Measurements from ENCODE around the gene CLIC3.

CLIC3 gene

GRCh38 chr9:136980669-136981478 is 15.5 kb downstream of the CLIC3 start:
- no peaks in the 10 kb centered on the region for H3K36me3 ChIP-seq (ENCODE audit: control insufficient read depth in 1 of 2, insufficient read depth in 2 of 2, low read length in 2 of 2)
- H3K27ac ChIP-seq (ENCODE audit: low read depth, low read length): no peak overlapping the region
- H3K27me3 ChIP-seq (ENCODE audit: control insufficient read depth in 1 of 2, insufficient read depth in 2 of 2, low read length in 2 of 2): peaks cover 18 to 31% of the 10 kb centered on the region in 2 donors
- H3K9me3 ChIP-seq (ENCODE audit: control insufficient read depth in 1 of 2, low read length in 2 of 2): no peaks in the 10 kb centered on the region
- H3K4me3 ChIP-seq (ENCODE audit: low read depth in 1 of 2, low read length in 2 of 2): no peak overlapping the region
- peaks cover 0 to 11% of the 10 kb centered on the region in 2 donors for H3K4me1 ChIP-seq (ENCODE audit: control insufficient read depth in 1 of 2, insufficient read depth in 2 of 2, low read length in 2 of 2)
- no peak overlapping the region for H3K9ac ChIP-seq (ENCODE audit: low read depth in 1 of 2, low read length in 2 of 2)

- Histone ChIP-seq H3K27ac (ENCODE audit: low read depth, low read length) (no peak overlapping the region), H3K9ac (ENCODE audit: low read depth in 1 of 2, low read length in 2 of 2) (no peak overlapping the region), H3K9me3 (ENCODE audit: control insufficient read depth in 1 of 2, low read length in 2 of 2) (no peaks in the 10 kb centered on the region), H3K4me3 (ENCODE audit: low read depth in 1 of 2, low read length in 2 of 2) (no peak overlapping the region), H3K4me1 (ENCODE audit: control insufficient read depth in 1 of 2, insufficient read depth in 2 of 2, low read length in 2 of 2) (peaks cover 0 to 13% of the 10 kb centered on the region in 2 donors), H3K27me3 (ENCODE audit: control insufficient read depth in 1 of 2, insufficient read depth in 2 of 2, low read length in 2 of 2) (peaks cover 15 to 31% of the 10 kb centered on the region in 2 donors), H3K36me3 (ENCODE audit: control insufficient read depth in 1 of 2, insufficient read depth in 2 of 2, low read length in 2 of 2) (no peaks in the 10 kb centered on the region)
These were observed 16.4 kb downstream of the CLIC3 start for GRCh38 chr9:136979769-136980587.

- Histone ChIP-seq H3K27me3 (ENCODE audit: control insufficient read depth in 1 of 2, insufficient read depth in 2 of 2, low read length in 2 of 2) (peaks cover 6 to 21% of the 10 kb centered on the region in 2 donors), H3K4me1 (ENCODE audit: control insufficient read depth in 1 of 2, insufficient read depth in 2 of 2, low read length in 2 of 2) (peaks cover 0 to 13% of the 10 kb centered on the region in 2 donors), H3K4me3 (ENCODE audit: low read depth in 1 of 2, low read length in 2 of 2) (no peak overlapping the region), H3K9me3 (ENCODE audit: control insufficient read depth in 1 of 2, low read length in 2 of 2) (no peaks in the 10 kb centered on the region), H3K9ac (ENCODE audit: low read depth in 1 of 2, low read length in 2 of 2) (no peak overlapping the region), H3K36me3 (ENCODE audit: control insufficient read depth in 1 of 2, insufficient read depth in 2 of 2, low read length in 2 of 2) (no peaks in the 10 kb centered on the region), H3K27ac (ENCODE audit: low read depth, low read length) (no peak overlapping the region)
These were observed 17.4 kb downstream of the CLIC3 start for GRCh38 chr9:136978865-136979544.

- no peak overlapping the region for H3K27ac ChIP-seq (ENCODE audit: low read depth, low read length)
These were observed 18.1 kb downstream of the CLIC3 start for GRCh38 chr9:136978073-136978864.

GRCh38 chr9:136977649-136978072 is 18.7 kb downstream of the CLIC3 start:
- H3K9me3 ChIP-seq (ENCODE audit: control insufficient read depth in 1 of 2, low read length in 2 of 2): no peaks in the 10 kb centered on the region
- H3K9ac ChIP-seq (ENCODE audit: low read depth in 1 of 2, low read length in 2 of 2): no peak overlapping the region
- H3K4me3 ChIP-seq (ENCODE audit: low read depth in 1 of 2, low read length in 2 of 2): peak overlapping the region; percentile 40 to 45
- H3K36me3 ChIP-seq (ENCODE audit: control insufficient read depth in 1 of 2, insufficient read depth in 2 of 2, low read length in 2 of 2): no peaks in the 10 kb centered on the region
- peaks cover 0 to 13% of the 10 kb centered on the region in 2 donors for H3K4me1 ChIP-seq (ENCODE audit: control insufficient read depth in 1 of 2, insufficient read depth in 2 of 2, low read length in 2 of 2)
- no peak overlapping the region for H3K27ac ChIP-seq (ENCODE audit: low read depth, low read length)
- H3K27me3 ChIP-seq (ENCODE audit: control insufficient read depth in 1 of 2, insufficient read depth in 2 of 2, low read length in 2 of 2): peaks cover 0 to 16% of the 10 kb centered on the region in 2 donors

More at GRCh38 chr9:136978073-136978864, 18.1 kb downstream of the CLIC3 start:
- no peak overlapping the region for H3K9ac ChIP-seq (ENCODE audit: low read depth in 1 of 2, low read length in 2 of 2)
- peak overlapping the region; percentile 40 to 45 for H3K4me3 ChIP-seq (ENCODE audit: low read depth in 1 of 2, low read length in 2 of 2)
- peaks cover 0 to 13% of the 10 kb centered on the region in 2 donors for H3K4me1 ChIP-seq (ENCODE audit: control insufficient read depth in 1 of 2, insufficient read depth in 2 of 2, low read length in 2 of 2)
- H3K27me3 ChIP-seq (ENCODE audit: control insufficient read depth in 1 of 2, insufficient read depth in 2 of 2, low read length in 2 of 2): peaks cover 1 to 16% of the 10 kb centered on the region in 2 donors
- no peaks in the 10 kb centered on the region for H3K36me3 ChIP-seq (ENCODE audit: control insufficient read depth in 1 of 2, insufficient read depth in 2 of 2, low read length in 2 of 2)
- H3K9me3 ChIP-seq (ENCODE audit: control insufficient read depth in 1 of 2, low read length in 2 of 2): no peaks in the 10 kb centered on the region

- Histone ChIP-seq H3K36me3 (ENCODE audit: control insufficient read depth in 1 of 2, insufficient read depth in 2 of 2, low read length in 2 of 2) (no peaks in the 10 kb centered on the region), H3K4me3 (ENCODE audit: low read depth in 1 of 2, low read length in 2 of 2) (peak within 1 kb of the TSS; percentile 40 to 45), H3K4me1 (ENCODE audit: control insufficient read depth in 1 of 2, insufficient read depth in 2 of 2, low read length in 2 of 2) (peaks cover 0 to 13% of the 10 kb centered on the region in 2 donors), H3K9me3 (ENCODE audit: control insufficient read depth in 1 of 2, low read length in 2 of 2) (no peaks in the 10 kb centered on the region), H3K27me3 (ENCODE audit: control insufficient read depth in 1 of 2, insufficient read depth in 2 of 2, low read length in 2 of 2) (peaks cover 0 to 16% of the 10 kb centered on the region in 2 donors), H3K9ac (ENCODE audit: low read depth in 1 of 2, low read length in 2 of 2) (no peak within 1 kb of the TSS), H3K27ac (ENCODE audit: low read depth, low read length) (no peak within 1 kb of the TSS)
These were observed 19.1 kb downstream of the CLIC3 start, which contains the start of gene PTGDS for GRCh38 chr9:136977223-136977622. PTGDS (plus strand) TSS chr9:136977504; CDS start chr9:136977579, 75 bp downstream.

GRCh38 chr9:136975644-136976043 is 20.7 kb downstream of the CLIC3 start:
- Histone ChIP-seq H3K4me1 (ENCODE audit: control insufficient read depth in 1 of 2, insufficient read depth in 2 of 2, low read length in 2 of 2) (peaks cover 0 to 13% of the 10 kb centered on the region in 2 donors), H3K9me3 (ENCODE audit: control insufficient read depth in 1 of 2, low read length in 2 of 2) (no peaks in the 10 kb centered on the region), H3K27ac (ENCODE audit: low read depth, low read length) (no peak overlapping the region), H3K9ac (ENCODE audit: low read depth in 1 of 2, low read length in 2 of 2) (no peak overlapping the region), H3K27me3 (ENCODE audit: control insufficient read depth in 1 of 2, insufficient read depth in 2 of 2, low read length in 2 of 2) (peaks cover 0 to 16% of the 10 kb centered on the region in 2 donors), H3K36me3 (ENCODE audit: control insufficient read depth in 1 of 2, insufficient read depth in 2 of 2, low read length in 2 of 2) (no peaks in the 10 kb centered on the region), H3K4me3 (ENCODE audit: low read depth in 1 of 2, low read length in 2 of 2) (no peak overlapping the region)

- Histone ChIP-seq H3K9ac (ENCODE audit: low read depth in 1 of 2, low read length in 2 of 2) (no peak overlapping the region), H3K27me3 (ENCODE audit: control insufficient read depth in 1 of 2, insufficient read depth in 2 of 2, low read length in 2 of 2) (peaks cover 0 to 16% of the 10 kb centered on the region in 2 donors), H3K4me3 (ENCODE audit: low read depth in 1 of 2, low read length in 2 of 2) (no peak overlapping the region), H3K9me3 (ENCODE audit: control insufficient read depth in 1 of 2, low read length in 2 of 2) (no peaks in the 10 kb centered on the region), H3K27ac (ENCODE audit: low read depth, low read length) (no peak overlapping the region), H3K4me1 (ENCODE audit: control insufficient read depth in 1 of 2, insufficient read depth in 2 of 2, low read length in 2 of 2) (peaks cover 0 to 13% of the 10 kb centered on the region in 2 donors), H3K36me3 (ENCODE audit: control insufficient read depth in 1 of 2, insufficient read depth in 2 of 2, low read length in 2 of 2) (no peaks in the 10 kb centered on the region)
These were observed 21.4 kb downstream of the CLIC3 start for GRCh38 chr9:136974817-136975535.

Measured in duodenal mucosa (tissue), 2 donors.